Liver (tissue), 9 donors: ENCODE data around the gene TEX261. TPM values are rescaled to one million over a fixed set of nuclear protein-coding genes. Genes with fewer than 3 reads are reported as not detected.

Source experiments
- DNase-seq: peaks from one replicate; pipeline ENCODE4 v3.0.0-alpha.2; 2017; ENCODE audit warnings: low spot score
- H3K27ac ChIP-seq, 2 donors: one replicate each; pipeline ENCODE4 v1.7.0; 2013; ENCODE audit warnings: inconsistent platforms in 2 of 2, low read length in 2 of 2, control low read depth in 1 of 2, low read depth in 1 of 2, mild to moderate bottlenecking in 1 of 2
- H3K27me3 ChIP-seq, 4 donors: one replicate each; pipeline versions ENCODE4 v1.6.1 to v1.7.0; 2013; ENCODE audit warnings: low read length in 3 of 4, inconsistent platforms in 1 of 4, mild to moderate bottlenecking in 1 of 4, moderate library complexity in 1 of 4; ENCODE audit not compliant: control insufficient read depth in 4 of 4, insufficient read depth in 4 of 4
- H3K36me3 ChIP-seq, 4 donors: one replicate each; pipeline versions ENCODE4 v1.6.1 to v1.7.0; 2013; ENCODE audit warnings: low read length in 3 of 4, mild to moderate bottlenecking in 3 of 4, low read depth in 1 of 4, moderate library complexity in 1 of 4; ENCODE audit not compliant: control insufficient read depth in 4 of 4, insufficient read depth in 3 of 4
- H3K4me1 ChIP-seq, 4 donors: one replicate each; pipeline versions ENCODE4 v1.6.1 to v1.7.0; 2013; ENCODE audit warnings: low read length in 3 of 4, mild to moderate bottlenecking in 3 of 4, moderate library complexity in 1 of 4; ENCODE audit not compliant: control insufficient read depth in 4 of 4, insufficient read depth in 4 of 4
- H3K4me3 ChIP-seq, 3 donors: one replicate each; pipeline versions ENCODE4 v1.6.1 to v1.7.0; 2013; ENCODE audit warnings: low read length in 3 of 3, control low read depth in 1 of 3, low read depth in 1 of 3, mild to moderate bottlenecking in 1 of 3
- H3K9ac ChIP-seq, 2 donors: one replicate each; pipeline ENCODE4 v1.7.0; 2013; ENCODE audit warnings: low read length in 2 of 2, mild to moderate bottlenecking in 2 of 2, moderate library complexity in 2 of 2, control low read depth in 1 of 2, low read depth in 1 of 2
- H3K9me3 ChIP-seq, 4 donors: one replicate each; pipeline versions ENCODE4 v1.6.1 to v1.7.0; 2013; ENCODE audit warnings: low read length in 3 of 4; ENCODE audit not compliant: control insufficient read depth in 4 of 4
- EGR1 ChIP-seq, 2 donors: IDR thresholded peaks; 2 replicates each; pipeline ENCODE4 v1.6.1; 2016 to 2018; ENCODE audit warnings: antibody characterized with exemption in 2 of 2, low read depth in 2 of 2
- FOXA1 ChIP-seq: IDR thresholded peaks from 2 replicates; pipeline ENCODE4 v1.6.1; 2016; ENCODE audit warnings: antibody characterized with exemption
- FOXA2 ChIP-seq: IDR thresholded peaks from 2 replicates; pipeline ENCODE4 v1.6.1; 2016; ENCODE audit warnings: antibody characterized with exemption
- GABPA ChIP-seq, 2 donors: IDR thresholded peaks in 1 of 2; conservative IDR thresholded peaks in 1 of 2; 2 replicates each; pipeline ENCODE4 v1.6.1; 2016; ENCODE audit warnings: antibody characterized with exemption in 2 of 2, mild to moderate bottlenecking in 1 of 2, moderate library complexity in 1 of 2
- HNF4A ChIP-seq, 2 donors: conservative IDR thresholded peaks; 2 replicates each; pipeline ENCODE4 v1.6.1; 2016; ENCODE audit warnings: antibody characterized with exemption in 2 of 2, mild to moderate bottlenecking in 2 of 2
- HNF4G ChIP-seq: IDR thresholded peaks from 2 replicates; pipeline ENCODE4 v1.6.1; 2016; ENCODE audit warnings: antibody characterized with exemption
- JUND ChIP-seq, 2 donors: IDR thresholded peaks; 2 replicates each; pipeline ENCODE4 v1.6.1; 2016; ENCODE audit warnings: antibody characterized with exemption in 2 of 2
- NR2F2 ChIP-seq: IDR thresholded peaks from 2 replicates; pipeline ENCODE4 v1.6.1; 2016; ENCODE audit warnings: antibody characterized with exemption
- RAD21 ChIP-seq, 2 donors: IDR thresholded peaks; 2 replicates each; pipeline ENCODE4 v1.6.1; 2016; ENCODE audit warnings: antibody characterized with exemption in 2 of 2, mild to moderate bottlenecking in 2 of 2
- REST ChIP-seq: IDR thresholded peaks from 2 replicates; pipeline ENCODE4 v1.6.1; 2016; ENCODE audit warnings: antibody characterized with exemption, mild to moderate bottlenecking
- RXRA ChIP-seq, 2 donors: IDR thresholded peaks; 2 replicates each; pipeline ENCODE4 v1.6.1; 2017 to 2018; ENCODE audit warnings: antibody characterized with exemption in 2 of 2, mild to moderate bottlenecking in 1 of 2
- SP1 ChIP-seq: IDR thresholded peaks from 2 replicates; pipeline ENCODE4 v1.6.1; 2018; ENCODE audit warnings: antibody characterized with exemption, mild to moderate bottlenecking
- TAF1 ChIP-seq: conservative IDR thresholded peaks from 2 replicates; pipeline ENCODE4 v1.6.1; 2016; ENCODE audit warnings: antibody characterized with exemption, mild to moderate bottlenecking
- YY1 ChIP-seq: IDR thresholded peaks from 2 replicates; pipeline ENCODE4 v1.6.1; 2016; ENCODE audit warnings: antibody characterized with exemption, mild to moderate bottlenecking
- ZBTB33 ChIP-seq: IDR thresholded peaks from 2 replicates; pipeline ENCODE4 v1.6.1; 2016; ENCODE audit warnings: antibody characterized with exemption
- WGBS: extraction: QIAGEN DNeasy Blood & Tissue Kit; methylation state at CpG from one replicate; pipeline ENCODE4 v1.1.7; 2013; 5-methylcytosine and 5-hydroxymethylcytosine counted together
- polyA plus RNA-seq, 2 donors: library from polyadenylated mRNA; stranded (reverse) in 1 of 2; unstranded in 1 of 2; fragments of 200-250 nt in 1 of 2; fragments of >200 nt in 1 of 2; fragmentation: Nextera tagmentation in 1 of 2; extraction: Ambion mirVana in 1 of 2; gene quantifications; one replicate each; pipeline versions ENCODE4 v1.2.1 to v1.2.3, GENCODE V29; 2013 to 2015
- total RNA-seq, 2 donors: library from RNA; depleted of rRNA; stranded (reverse); fragments of >200 nt; gene quantifications; one replicate each; pipeline ENCODE4 v1.2.3, GENCODE V29; 2014
- TF ChIP-seq, protein P1 (sequence below): IDR thresholded peaks from 2 replicates; pipeline ENCODE4 v1.6.1; 2016; ENCODE audit warnings: antibody characterized with exemption
- TF ChIP-seq, protein P2 (sequence below): IDR thresholded peaks from 2 replicates; pipeline ENCODE4 v1.6.1; 2016; ENCODE audit warnings: antibody characterized with exemption
- TF ChIP-seq, protein P3 (sequence below): fragments of 150-350 bp; IDR thresholded peaks from 2 replicates; pipeline ENCODE4 v1.5.1; 2017; ENCODE audit warnings: improper control_type of control experiment, low read depth, low read length; ENCODE audit not compliant: missing input control
- donor health status: healthy.
- donor health status: healthy.
- donor health status: healthy.
- donor health status: healthy.
- donor health status: healthy.

TEX261 gene
- total and polyA plus RNA-seq, 4 donors, result 14.2 to 54.8 (median 24.4) TPM

DNA sequence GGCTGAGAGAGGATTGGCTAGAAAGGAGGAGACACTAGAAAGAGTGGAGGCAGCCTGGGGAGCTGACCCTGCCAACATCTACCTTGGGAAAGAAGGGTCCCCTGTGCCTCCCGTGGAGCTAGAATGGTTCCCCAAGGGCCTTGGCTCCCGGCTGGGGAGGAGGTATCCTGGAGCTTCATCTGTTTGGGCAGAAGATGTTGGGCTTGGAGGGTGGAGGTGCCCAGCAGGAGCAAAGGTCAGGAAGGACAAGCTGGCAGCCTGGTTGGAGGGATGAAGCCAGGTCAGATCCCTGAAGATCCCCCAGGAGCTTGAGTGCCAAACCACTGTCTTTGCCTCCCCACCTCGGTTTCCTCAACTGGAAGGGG is 56.1 kb downstream of the TEX261 start:
- no peaks in the 10 kb centered on the region for H3K4me1 ChIP-seq
- H3K36me3 ChIP-seq, result no peaks in the 10 kb centered on the region
- WGBS, result 60% methylated on average over 3 of the region's 3 CpGs
- H3K27ac ChIP-seq, result no peak overlapping the region
- no peak for DNase-seq
- H3K4me3 ChIP-seq, result no peak overlapping the region
- no peaks in the 10 kb centered on the region for H3K27me3 ChIP-seq
- no peaks in the 10 kb centered on the region for H3K9me3 ChIP-seq
- TF ChIP-seq RXRA (IDR thresholded peaks at IDR 0.05) (no peak), HNF4A (conservative IDR thresholded peaks at IDR 0.05) (no peak), SP1 (no peak), NR2F2 (no peak)
- no peak overlapping the region for H3K9ac ChIP-seq

DNA sequence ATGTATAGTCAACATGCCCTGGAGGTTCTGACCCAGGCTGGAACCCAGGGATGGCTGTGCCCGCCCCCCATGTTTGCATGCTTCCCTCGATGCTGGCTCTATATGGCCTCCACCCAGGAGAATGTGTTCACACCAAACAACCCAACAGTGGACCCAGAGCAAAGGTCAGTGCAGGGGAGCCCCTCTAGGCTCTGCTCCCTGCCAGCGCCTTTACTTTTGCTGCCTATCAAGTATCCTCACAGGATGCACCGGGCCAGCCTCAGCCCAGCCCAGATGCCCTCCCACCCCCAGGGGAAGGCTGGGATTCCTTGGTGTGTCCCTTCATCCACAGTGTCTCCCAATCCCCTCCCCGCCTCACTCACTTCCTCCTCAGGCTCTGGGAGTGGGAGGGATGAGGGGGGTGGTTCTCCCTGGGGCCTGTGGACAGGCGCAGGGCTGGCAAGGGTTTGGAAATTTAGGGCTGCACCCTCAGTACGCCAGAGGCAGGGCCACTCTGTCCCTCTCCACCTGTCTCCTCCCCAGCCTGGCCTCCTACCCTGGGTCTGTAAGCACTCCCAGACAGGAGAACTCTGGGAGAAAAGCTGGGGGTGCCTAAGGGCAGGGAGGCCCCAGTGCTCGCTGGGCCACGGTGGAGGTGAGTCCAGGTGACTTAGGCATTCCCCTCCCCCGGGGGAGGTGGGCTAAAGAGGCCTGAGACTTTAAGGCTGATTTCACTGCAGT is 56.6 kb downstream of the TEX261 start:
- Histone ChIP-seq H3K27me3 (no peaks in the 10 kb centered on the region), H3K36me3 (no peaks in the 10 kb centered on the region), H3K27ac (no peak overlapping the region), H3K9ac (no peak overlapping the region), H3K4me1 (no peaks in the 10 kb centered on the region), H3K9me3 (no peaks in the 10 kb centered on the region), H3K4me3 (no peak overlapping the region)
- WGBS, result 75% methylated on average over 10 of the region's 10 CpGs
- DNase-seq, result no peak
- TF ChIP-seq YY1 (no peak), RAD21 (IDR thresholded peaks at IDR 0.05) (no peak), GABPA (IDR thresholded peaks at IDR 0.05 in 1 of 2, conservative IDR thresholded peaks at IDR 0.05 in 1 of 2) (no peak), RXRA (IDR thresholded peaks at IDR 0.05) (no peak), EGR1 (IDR thresholded peaks at IDR 0.05; ENCODE audit: low read depth in 2 of 2) (no peak), FOXA2 (no peak), NR2F2 (no peak), FOXA1 (no peak), TAF1 (no peak), SP1 (no peak), HNF4A (conservative IDR thresholded peaks at IDR 0.05) (no peak), HNF4G (no peak), ZBTB33 (no peak), JUND (IDR thresholded peaks at IDR 0.05) (no peak), REST (no peak)
- TF ChIP-seq, protein P1, sequence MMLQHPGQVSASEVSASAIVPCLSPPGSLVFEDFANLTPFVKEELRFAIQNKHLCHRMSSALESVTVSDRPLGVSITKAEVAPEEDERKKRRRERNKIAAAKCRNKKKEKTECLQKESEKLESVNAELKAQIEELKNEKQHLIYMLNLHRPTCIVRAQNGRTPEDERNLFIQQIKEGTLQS, result no peak
- TF ChIP-seq, protein P2, sequence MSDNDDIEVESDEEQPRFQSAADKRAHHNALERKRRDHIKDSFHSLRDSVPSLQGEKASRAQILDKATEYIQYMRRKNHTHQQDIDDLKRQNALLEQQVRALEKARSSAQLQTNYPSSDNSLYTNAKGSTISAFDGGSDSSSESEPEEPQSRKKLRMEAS, result no peak
- TF ChIP-seq, protein P3, sequence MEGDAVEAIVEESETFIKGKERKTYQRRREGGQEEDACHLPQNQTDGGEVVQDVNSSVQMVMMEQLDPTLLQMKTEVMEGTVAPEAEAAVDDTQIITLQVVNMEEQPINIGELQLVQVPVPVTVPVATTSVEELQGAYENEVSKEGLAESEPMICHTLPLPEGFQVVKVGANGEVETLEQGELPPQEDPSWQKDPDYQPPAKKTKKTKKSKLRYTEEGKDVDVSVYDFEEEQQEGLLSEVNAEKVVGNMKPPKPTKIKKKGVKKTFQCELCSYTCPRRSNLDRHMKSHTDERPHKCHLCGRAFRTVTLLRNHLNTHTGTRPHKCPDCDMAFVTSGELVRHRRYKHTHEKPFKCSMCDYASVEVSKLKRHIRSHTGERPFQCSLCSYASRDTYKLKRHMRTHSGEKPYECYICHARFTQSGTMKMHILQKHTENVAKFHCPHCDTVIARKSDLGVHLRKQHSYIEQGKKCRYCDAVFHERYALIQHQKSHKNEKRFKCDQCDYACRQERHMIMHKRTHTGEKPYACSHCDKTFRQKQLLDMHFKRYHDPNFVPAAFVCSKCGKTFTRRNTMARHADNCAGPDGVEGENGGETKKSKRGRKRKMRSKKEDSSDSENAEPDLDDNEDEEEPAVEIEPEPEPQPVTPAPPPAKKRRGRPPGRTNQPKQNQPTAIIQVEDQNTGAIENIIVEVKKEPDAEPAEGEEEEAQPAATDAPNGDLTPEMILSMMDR, result no peak
